Esophagus muscularis mucosa (tissue), 4 donors: ENCODE data around the gene NPIPB8.

ENCODE experiments used
- CTCF ChIP-seq, 3 experiments: fragments of 200-600 bp in 2 of 3; fragments of 450-650 bp in 1 of 3; sonication (generic) in 2 of 3; IDR thresholded peaks; one replicate each; pipeline ENCODE4 v1.5.1; 2017 to 2019; ENCODE audit warnings: antibody characterized with exemption in 3 of 3, mild to moderate bottlenecking in 2 of 3, moderate library complexity in 1 of 3
- EP300 ChIP-seq: sonication (generic); formaldehyde crosslinking; IDR thresholded peaks from one replicate; pipeline ENCODE4 v1.6.1; 2017; ENCODE audit warnings: antibody characterized with exemption
- POLR2AphosphoS5 ChIP-seq, 2 donors: sonication (generic); formaldehyde crosslinking; IDR thresholded peaks; one replicate each; pipeline ENCODE4 v1.6.1; 2017; ENCODE audit warnings: antibody characterized with exemption in 2 of 2

DNA sequence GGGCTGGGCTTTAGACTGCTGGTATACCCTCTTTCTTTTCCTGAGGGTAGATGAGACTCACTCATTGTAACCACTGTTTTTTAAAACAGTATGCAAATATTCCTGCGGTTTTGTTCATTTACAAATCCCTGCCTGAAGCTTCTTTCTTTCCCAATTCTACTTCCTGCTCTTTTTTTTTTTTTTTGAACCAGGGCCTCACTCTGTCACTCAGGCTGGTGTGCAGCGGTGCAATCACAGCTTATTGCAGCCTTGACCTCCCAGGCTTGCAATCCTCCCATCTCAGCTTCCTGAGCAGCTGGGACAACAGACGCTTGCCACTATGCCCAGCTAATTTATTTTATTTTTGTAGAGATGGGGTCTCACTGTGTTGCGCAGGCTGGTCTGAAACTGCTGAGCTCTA lies 20.0 kb upstream of the NPIPB8 start:
- no peak for TF ChIP-seq POLR2AphosphoS5 (IDR thresholded peaks at IDR 0.05)
- TF ChIP-seq CTCF (IDR thresholded peaks at IDR 0.05): no peak
- TF ChIP-seq EP300: no peak
